ENCODE data around the gene LPP. TPM values are rescaled to one million over a fixed set of nuclear protein-coding genes. Genes with fewer than 3 reads are reported as not detected.

Gene LPP
- total and polyA plus RNA-seq, 9 of the 15 experiments (the other 6 are each of a cell fraction or from before 2014, with no cell fraction given), result 0.07 to 0.18 TPM; not detected in 7

DNA sequence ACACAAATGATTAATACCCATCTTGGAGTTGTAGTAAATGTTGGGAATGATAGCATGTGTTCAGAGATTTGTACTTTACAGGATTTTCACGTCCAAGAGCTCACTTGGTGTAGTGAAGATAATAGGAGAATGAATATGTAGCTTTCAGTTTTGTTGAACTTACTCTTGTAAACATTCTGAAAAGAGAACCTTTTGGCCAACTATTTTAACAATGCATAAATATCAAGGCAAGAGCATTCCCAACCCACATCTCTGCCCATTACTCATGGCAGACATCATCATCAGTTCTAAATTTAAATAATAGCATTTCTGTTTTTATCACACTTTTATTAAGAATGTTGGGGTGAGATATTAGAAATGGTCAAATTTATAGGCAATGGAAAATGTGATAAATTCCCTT lies 552.6 kb downstream of the LPP start:
- no peaks in the 10 kb centered on the region for H4K20me1 ChIP-seq (replicated peaks; ENCODE audit: control insufficient read depth, insufficient read depth, low read length)
- intact Hi-C loops (cut with micrococcal nuclease), result no loop called here
- 0% methylated on average over 1 of the region's 1 CpG for WGBS (ENCODE audit: insufficient coverage, low coverage, missing lambda C conversion rate)
- H3K9ac ChIP-seq (ENCODE audit: insufficient read depth in 1 of 2, low read depth in 2 of 2, low read length in 2 of 2), result no peak overlapping the region
- TF ChIP-seq, protein P1, sequence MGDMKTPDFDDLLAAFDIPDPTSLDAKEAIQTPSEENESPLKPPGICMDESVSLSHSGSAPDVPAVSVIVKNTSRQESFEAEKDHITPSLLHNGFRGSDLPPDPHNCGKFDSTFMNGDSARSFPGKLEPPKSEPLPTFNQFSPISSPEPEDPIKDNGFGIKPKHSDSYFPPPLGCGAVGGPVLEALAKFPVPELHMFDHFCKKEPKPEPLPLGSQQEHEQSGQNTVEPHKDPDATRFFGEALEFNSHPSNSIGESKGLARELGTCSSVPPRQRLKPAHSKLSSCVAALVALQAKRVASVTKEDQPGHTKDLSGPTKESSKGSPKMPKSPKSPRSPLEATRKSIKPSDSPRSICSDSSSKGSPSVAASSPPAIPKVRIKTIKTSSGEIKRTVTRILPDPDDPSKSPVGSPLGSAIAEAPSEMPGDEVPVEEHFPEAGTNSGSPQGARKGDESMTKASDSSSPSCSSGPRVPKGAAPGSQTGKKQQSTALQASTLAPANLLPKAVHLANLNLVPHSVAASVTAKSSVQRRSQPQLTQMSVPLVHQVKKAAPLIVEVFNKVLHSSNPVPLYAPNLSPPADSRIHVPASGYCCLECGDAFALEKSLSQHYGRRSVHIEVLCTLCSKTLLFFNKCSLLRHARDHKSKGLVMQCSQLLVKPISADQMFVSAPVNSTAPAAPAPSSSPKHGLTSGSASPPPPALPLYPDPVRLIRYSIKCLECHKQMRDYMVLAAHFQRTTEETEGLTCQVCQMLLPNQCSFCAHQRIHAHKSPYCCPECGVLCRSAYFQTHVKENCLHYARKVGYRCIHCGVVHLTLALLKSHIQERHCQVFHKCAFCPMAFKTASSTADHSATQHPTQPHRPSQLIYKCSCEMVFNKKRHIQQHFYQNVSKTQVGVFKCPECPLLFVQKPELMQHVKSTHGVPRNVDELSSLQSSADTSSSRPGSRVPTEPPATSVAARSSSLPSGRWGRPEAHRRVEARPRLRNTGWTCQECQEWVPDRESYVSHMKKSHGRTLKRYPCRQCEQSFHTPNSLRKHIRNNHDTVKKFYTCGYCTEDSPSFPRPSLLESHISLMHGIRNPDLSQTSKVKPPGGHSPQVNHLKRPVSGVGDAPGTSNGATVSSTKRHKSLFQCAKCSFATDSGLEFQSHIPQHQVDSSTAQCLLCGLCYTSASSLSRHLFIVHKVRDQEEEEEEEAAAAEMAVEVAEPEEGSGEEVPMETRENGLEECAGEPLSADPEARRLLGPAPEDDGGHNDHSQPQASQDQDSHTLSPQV (IDR thresholded peaks at IDR 0.05), result no peak
- TF ChIP-seq, protein P2, sequence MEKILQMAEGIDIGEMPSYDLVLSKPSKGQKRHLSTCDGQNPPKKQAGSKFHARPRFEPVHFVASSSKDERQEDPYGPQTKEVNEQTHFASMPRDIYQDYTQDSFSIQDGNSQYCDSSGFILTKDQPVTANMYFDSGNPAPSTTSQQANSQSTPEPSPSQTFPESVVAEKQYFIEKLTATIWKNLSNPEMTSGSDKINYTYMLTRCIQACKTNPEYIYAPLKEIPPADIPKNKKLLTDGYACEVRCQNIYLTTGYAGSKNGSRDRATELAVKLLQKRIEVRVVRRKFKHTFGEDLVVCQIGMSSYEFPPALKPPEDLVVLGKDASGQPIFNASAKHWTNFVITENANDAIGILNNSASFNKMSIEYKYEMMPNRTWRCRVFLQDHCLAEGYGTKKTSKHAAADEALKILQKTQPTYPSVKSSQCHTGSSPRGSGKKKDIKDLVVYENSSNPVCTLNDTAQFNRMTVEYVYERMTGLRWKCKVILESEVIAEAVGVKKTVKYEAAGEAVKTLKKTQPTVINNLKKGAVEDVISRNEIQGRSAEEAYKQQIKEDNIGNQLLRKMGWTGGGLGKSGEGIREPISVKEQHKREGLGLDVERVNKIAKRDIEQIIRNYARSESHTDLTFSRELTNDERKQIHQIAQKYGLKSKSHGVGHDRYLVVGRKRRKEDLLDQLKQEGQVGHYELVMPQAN (IDR thresholded peaks at IDR 0.05; ENCODE audit: borderline replicate concordance), result no peak
- TF ChIP-seq, protein P3, sequence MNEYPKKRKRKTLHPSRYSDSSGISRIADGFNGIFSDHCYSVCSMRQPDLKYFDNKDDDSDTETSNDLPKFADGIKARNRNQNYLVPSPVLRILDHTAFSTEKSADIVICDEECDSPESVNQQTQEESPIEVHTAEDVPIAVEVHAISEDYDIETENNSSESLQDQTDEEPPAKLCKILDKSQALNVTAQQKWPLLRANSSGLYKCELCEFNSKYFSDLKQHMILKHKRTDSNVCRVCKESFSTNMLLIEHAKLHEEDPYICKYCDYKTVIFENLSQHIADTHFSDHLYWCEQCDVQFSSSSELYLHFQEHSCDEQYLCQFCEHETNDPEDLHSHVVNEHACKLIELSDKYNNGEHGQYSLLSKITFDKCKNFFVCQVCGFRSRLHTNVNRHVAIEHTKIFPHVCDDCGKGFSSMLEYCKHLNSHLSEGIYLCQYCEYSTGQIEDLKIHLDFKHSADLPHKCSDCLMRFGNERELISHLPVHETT (CRISPR knock-in tag; conservative IDR thresholded peaks at IDR 0.05 in 1 of 2, IDR thresholded peaks at IDR 0.05 in 1 of 2), result no peak
- no peak for DNase-seq (ENCODE audit: extremely low read depth in 1 of 4, low spot score in 3 of 4)
- H3K4me3 ChIP-seq, result no peak overlapping the region
- ChIA-PET POLR2A (no interaction called here), CTCF (ENCODE audit: low intra/inter-chr PET ratio) (no interaction called here)
- H3K4me2 ChIP-seq (ENCODE audit: insufficient read depth, low read length), result no peak overlapping the region
- no peaks in the 10 kb centered on the region for H3K79me2 ChIP-seq (ENCODE audit: control insufficient read depth, insufficient read depth, low read length)
- no peaks in the 10 kb centered on the region for H3K36me3 ChIP-seq (ENCODE audit: control insufficient read depth, insufficient read depth, low read length)
- in situ Hi-C loops (cut with MboI), result no loop called here
- ATAC-seq, result no peak
- no peak overlapping the region for H3K27ac ChIP-seq (ENCODE audit: extremely low read depth, low read depth, low read length)
- no peaks in the 10 kb centered on the region for H3K9me1 ChIP-seq (ENCODE audit: control insufficient read depth, insufficient read depth, low read length)
- H2AFZ ChIP-seq (ENCODE audit: low read depth, low read length), result no peak overlapping the region
- H3K4me1 ChIP-seq (replicated peaks in 1 of 2; ENCODE audit: control insufficient read depth in 2 of 2, insufficient read depth in 2 of 2, low read length in 2 of 2), result no peaks in the 10 kb centered on the region
- BruUV-seq (replicated peaks), result no TSS peak
- no peak for FAIRE-seq
- H3K27me3 ChIP-seq (ENCODE audit: control insufficient read depth in 2 of 2, insufficient read depth in 2 of 2, low read length in 2 of 2), result no peaks in the 10 kb centered on the region
- no peaks in the 10 kb centered on the region for H3K9me3 ChIP-seq (replicated peaks; ENCODE audit: control insufficient read depth, insufficient read depth, low read depth, low read length)

All from K562 (cell line).